Duodenal mucosa (tissue), 2 donors: ENCODE results near the gene CCNB1IP1.
"Not testable (repeated sequence)": the region's sequence is repeated elsewhere in the genome, so short reads cannot be mapped to it uniquely, and the experiment has no call there.

Experiments
- H3K27ac ChIP-seq: one replicate; pipeline ENCODE4 v1.7.0; 2013; ENCODE audit warnings: low read depth, low read length
- H3K27me3 ChIP-seq, 2 donors: one replicate each; pipeline ENCODE4 v1.7.0; 2013; ENCODE audit warnings: low read length in 2 of 2, control low read depth in 1 of 2; ENCODE audit not compliant: insufficient read depth in 2 of 2, control insufficient read depth in 1 of 2
- H3K36me3 ChIP-seq, 2 donors: one replicate each; pipeline ENCODE4 v1.7.0; 2013; ENCODE audit warnings: low read length in 2 of 2, control low read depth in 1 of 2; ENCODE audit not compliant: insufficient read depth in 2 of 2, control insufficient read depth in 1 of 2
- H3K4me1 ChIP-seq, 2 donors: one replicate each; pipeline ENCODE4 v1.7.0; 2013; ENCODE audit warnings: low read length in 2 of 2, control low read depth in 1 of 2; ENCODE audit not compliant: insufficient read depth in 2 of 2, control insufficient read depth in 1 of 2
- H3K4me3 ChIP-seq, 2 donors: one replicate each; pipeline ENCODE4 v1.7.0; 2013; ENCODE audit warnings: low read length in 2 of 2, low read depth in 1 of 2
- H3K9ac ChIP-seq, 2 donors: one replicate each; pipeline ENCODE4 v1.7.0; 2013; ENCODE audit warnings: low read length in 2 of 2, low read depth in 1 of 2
- H3K9me3 ChIP-seq, 2 donors: one replicate each; pipeline ENCODE4 v1.7.0; 2013; ENCODE audit warnings: low read length in 2 of 2, control low read depth in 1 of 2; ENCODE audit not compliant: control insufficient read depth in 1 of 2

The CCNB1IP1 gene

DNA sequence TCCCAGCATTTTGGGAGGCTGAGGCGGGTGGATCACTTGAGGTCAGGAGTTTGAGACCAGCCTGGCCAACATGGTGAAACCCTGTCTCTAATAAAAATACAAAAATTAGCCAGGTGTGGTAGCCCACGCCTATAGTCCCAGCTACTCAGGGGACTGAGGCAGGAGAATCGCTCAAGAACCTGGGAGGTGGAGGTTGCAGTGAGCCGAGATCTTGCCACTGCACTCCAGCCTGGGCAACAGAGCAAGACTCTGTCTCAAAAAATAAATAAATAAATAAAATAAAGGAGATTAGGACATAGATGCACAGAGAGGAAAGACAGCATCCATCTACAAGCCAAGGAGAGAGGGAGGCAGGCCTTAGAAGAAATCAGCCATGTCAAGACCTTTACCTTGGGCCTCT is 8.0 kb upstream of the CCNB1IP1 start:
- H3K4me3 ChIP-seq, H3K9me3 ChIP-seq, H3K36me3 ChIP-seq, H3K4me1 ChIP-seq, H3K27me3 ChIP-seq, H3K27ac ChIP-seq, H3K9ac ChIP-seq: not testable (repeated sequence)

DNA sequence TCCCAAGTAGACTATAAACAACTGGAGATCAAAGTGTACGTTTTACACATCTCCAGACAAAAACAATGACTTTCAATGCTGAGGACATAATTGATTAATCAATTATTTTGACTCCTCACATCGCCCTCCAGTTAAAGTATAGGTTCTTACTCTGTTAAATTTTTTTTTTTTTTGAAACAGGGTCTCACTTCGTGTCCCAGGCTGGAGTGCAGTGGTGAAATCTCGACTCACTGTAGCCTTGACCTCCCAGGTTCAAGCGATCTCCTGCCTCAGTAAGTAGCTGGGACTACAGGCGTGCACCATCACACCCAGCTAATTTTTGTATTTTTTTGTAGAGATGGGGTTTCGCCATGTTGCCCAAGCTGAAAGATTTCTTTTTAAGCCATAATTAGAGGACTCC is 938 bp upstream of the CCNB1IP1 start:
- no peak overlapping the region for H3K4me3 ChIP-seq
- no peak overlapping the region for H3K9ac ChIP-seq
- H3K36me3 ChIP-seq = no peaks in the 10 kb centered on the region
- H3K27ac ChIP-seq = no peak overlapping the region
- peaks cover 10 to 20% of the 10 kb centered on the region in 2 donors for H3K4me1 ChIP-seq
- no peaks in the 10 kb centered on the region for H3K9me3 ChIP-seq
- no peaks in the 10 kb centered on the region for H3K27me3 ChIP-seq

DNA sequence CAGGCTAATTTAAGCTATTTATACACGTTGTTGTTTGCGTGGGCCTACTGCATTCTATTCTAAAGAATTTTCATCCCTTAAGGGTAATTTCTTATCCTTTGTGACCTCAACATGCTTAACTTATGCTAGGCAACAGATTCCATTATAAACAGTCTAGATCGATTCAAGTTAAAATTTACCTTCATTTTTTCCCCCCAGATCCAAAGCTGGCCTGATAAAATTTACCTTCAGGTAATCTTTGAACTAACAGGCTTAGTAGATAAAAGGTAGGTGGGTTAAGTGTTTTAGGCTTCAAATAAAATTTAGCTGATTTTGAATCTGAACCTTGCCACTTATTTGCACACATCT is 389 bp upstream of the CCNB1IP1 start:
- Histone ChIP-seq H3K27ac (peak overlapping the region; percentile 49), H3K27me3 (no peaks in the 10 kb centered on the region), H3K4me1 (peaks cover 10 to 20% of the 10 kb centered on the region in 2 donors), H3K36me3 (peaks cover 0 to 3% of the 10 kb centered on the region in 2 donors), H3K9me3 (no peaks in the 10 kb centered on the region), H3K9ac (peak overlapping the region; percentile 69 to 89), H3K4me3 (peak overlapping the region; percentile 79 to 81)

DNA sequence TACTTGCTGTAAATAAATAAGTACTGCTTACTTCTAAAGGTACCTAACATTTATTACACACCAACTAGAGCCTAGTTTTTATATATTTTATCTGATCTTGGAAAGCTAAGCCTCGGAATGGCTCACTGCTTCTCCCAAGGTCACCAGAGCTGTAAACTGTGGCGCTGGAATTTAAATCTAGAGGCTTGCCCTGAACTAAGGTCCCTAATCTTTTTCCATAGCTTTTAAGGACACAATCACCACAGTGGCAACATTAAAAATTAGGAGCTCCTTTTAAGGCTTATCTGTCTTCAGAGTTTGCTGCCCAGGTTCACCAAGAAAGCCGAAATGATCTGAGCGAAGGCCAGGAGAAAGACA is 670 bp downstream of the CCNB1IP1 start:
- peaks cover 0 to 3% of the 10 kb centered on the region in 2 donors for H3K36me3 ChIP-seq
- H3K9me3 ChIP-seq = no peaks in the 10 kb centered on the region
- peaks cover 10 to 24% of the 10 kb centered on the region in 2 donors for H3K4me1 ChIP-seq
- H3K9ac ChIP-seq = peak overlapping the region; percentile 69 to 89
- H3K4me3 ChIP-seq = peak overlapping the region; percentile 79 to 81
- H3K27ac ChIP-seq = peak overlapping the region; percentile 49
- H3K27me3 ChIP-seq = no peaks in the 10 kb centered on the region

DNA sequence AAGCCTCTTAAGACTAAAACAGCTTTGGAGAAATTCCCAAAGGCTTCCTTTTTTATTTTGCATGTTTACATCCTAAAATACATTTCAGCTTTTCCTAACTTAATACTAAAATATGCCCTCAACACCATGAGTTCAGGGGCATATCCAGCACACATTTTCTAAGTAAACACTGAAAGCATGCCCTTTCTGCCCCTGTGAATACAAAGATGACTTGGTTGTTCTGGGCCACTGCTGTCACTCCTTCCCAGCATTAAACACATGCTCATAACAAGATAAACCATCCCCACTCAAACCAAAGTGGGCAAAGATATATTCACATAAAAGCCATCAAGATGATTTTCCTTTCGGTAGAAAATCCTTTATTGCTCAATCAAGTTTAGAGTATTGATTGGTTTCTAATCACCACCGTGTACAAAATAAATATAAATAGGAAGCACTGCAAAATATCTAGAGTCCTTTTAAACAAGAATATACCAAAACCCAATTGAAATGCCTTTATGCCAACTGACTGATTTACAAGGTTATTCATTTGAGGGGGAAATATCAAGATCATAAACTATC is 1.9 kb downstream of the CCNB1IP1 start:
- no peaks in the 10 kb centered on the region for H3K9me3 ChIP-seq
- no peak overlapping the region for H3K9ac ChIP-seq
- peaks cover 10 to 28% of the 10 kb centered on the region in 2 donors for H3K4me1 ChIP-seq
- peaks cover 0 to 8% of the 10 kb centered on the region in 2 donors for H3K36me3 ChIP-seq
- no peaks in the 10 kb centered on the region for H3K27me3 ChIP-seq
- H3K4me3 ChIP-seq = no peak overlapping the region
- H3K27ac ChIP-seq = no peak overlapping the region

DNA sequence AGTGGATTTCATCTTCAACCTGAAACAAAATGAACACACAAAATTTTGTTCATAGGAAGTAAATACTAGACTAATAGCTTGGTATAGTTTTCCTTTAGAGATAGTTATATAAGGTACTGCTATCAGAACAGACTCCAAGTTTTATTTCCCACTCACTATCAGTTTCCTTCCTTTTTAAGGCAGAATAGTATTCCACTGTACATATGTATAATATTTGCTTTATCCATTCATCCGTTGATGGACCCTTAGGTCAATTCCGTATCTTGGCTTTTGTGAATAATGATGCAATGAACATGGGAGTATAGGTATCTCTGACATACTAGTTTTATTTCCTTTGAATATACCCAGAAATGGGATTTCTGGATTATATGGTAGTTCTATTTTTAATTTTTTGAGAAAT is 3.7 kb downstream of the CCNB1IP1 start:
- no peaks in the 10 kb centered on the region for H3K9me3 ChIP-seq
- no peak overlapping the region for H3K9ac ChIP-seq
- H3K27ac ChIP-seq = no peak overlapping the region
- no peaks in the 10 kb centered on the region for H3K27me3 ChIP-seq
- H3K4me3 ChIP-seq = no peak overlapping the region
- H3K36me3 ChIP-seq = peaks cover 0 to 17% of the 10 kb centered on the region in 2 donors
- H3K4me1 ChIP-seq = peaks cover 10 to 28% of the 10 kb centered on the region in 2 donors

DNA sequence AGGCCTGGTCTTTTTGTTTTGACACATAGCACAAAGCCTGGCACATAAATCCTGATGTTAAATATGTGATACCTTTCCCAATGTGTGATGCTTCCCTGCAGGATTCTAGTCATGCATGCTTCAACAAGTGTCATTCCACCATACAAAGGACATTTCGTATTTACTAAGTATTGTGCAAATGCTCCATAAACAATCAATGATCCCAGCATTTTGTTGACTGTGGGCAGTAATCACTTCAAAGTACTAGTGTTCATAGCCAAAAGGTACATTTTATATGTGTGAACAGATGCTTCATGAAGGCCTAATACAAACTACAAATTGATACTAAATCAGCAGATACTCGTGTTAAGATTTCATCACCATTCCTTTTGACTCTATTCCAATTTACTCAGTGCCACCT is 4.4 kb downstream of the CCNB1IP1 start:
- no peaks in the 10 kb centered on the region for H3K9me3 ChIP-seq
- H3K27ac ChIP-seq = no peak overlapping the region
- H3K9ac ChIP-seq = no peak overlapping the region
- no peaks in the 10 kb centered on the region for H3K27me3 ChIP-seq
- H3K4me3 ChIP-seq = no peak overlapping the region
- H3K36me3 ChIP-seq = peaks cover 0 to 18% of the 10 kb centered on the region in 2 donors
- H3K4me1 ChIP-seq = peaks cover 10 to 27% of the 10 kb centered on the region in 2 donors

DNA sequence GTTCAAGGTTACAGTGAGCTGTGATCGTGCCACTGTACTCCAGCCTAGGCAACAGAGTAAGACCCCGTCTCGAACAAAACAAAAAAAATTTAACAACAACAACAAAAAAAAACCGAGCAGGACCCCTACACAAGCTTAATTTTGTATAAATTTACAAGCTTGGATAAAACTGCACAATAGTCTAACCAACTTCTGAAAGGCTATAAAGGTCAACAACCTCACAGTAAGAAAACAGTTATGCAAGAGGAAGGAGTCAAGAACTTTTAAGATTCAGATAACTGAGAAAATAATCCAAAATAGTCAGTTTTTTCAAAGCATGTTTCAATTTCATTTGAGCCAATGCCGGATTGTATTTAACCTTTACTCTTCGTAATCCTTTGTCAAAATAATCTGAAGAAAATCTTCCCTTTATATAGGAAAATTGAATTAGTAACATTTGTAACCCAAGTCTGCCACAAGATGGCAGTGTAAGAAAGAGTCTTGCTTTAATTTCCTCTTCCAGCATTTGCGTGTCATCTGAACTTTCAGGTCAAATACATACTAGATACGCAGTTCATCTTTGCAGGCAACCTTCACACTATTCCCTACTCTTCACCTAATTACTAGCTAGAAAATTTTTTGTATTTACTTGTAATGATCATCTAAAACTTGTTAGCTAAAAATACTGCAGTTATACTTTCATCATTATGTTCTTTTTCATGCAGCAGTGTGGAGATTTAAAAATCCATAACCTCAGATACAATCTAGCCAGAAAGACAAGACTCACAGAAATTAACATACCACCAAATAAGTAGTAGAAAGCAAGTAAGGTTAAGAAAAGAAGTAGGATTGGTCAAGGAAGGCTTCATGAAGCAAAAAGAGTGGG is 5.8 kb downstream of the CCNB1IP1 start:
- Histone ChIP-seq H3K9ac (no peak overlapping the region), H3K27ac (no peak overlapping the region), H3K4me1 (peaks cover 4 to 18% of the 10 kb centered on the region in 2 donors), H3K4me3 (no peak overlapping the region), H3K9me3 (no peaks in the 10 kb centered on the region), H3K36me3 (peaks cover 0 to 21% of the 10 kb centered on the region in 2 donors), H3K27me3 (no peaks in the 10 kb centered on the region)

DNA sequence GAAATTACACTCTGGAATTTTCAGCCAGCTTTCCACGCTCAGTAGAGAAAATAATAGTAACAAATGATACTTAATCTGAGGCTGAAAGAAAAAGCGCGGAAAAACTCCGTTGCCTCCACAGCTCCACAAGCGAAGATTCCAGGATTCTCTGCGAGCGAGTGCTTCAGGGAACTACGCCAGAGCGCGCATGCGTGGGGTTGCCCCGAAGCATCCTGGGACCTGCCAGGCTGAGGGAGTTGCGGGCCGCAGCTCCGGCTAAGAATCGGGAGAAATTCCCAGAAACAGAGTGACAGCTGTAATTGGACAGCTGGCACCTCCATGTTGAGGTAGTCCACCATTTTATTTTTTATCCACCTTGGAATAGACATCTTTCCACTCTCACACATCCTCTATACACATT is 15.4 kb downstream of the CCNB1IP1 start:
- H3K9ac ChIP-seq = no peak overlapping the region
- H3K9me3 ChIP-seq = no peaks in the 10 kb centered on the region
- no peak overlapping the region for H3K4me3 ChIP-seq
- peaks cover 5 to 46% of the 10 kb centered on the region in 2 donors for H3K36me3 ChIP-seq
- H3K4me1 ChIP-seq = no peaks in the 10 kb centered on the region
- no peak overlapping the region for H3K27ac ChIP-seq
- no peaks in the 10 kb centered on the region for H3K27me3 ChIP-seq

DNA sequence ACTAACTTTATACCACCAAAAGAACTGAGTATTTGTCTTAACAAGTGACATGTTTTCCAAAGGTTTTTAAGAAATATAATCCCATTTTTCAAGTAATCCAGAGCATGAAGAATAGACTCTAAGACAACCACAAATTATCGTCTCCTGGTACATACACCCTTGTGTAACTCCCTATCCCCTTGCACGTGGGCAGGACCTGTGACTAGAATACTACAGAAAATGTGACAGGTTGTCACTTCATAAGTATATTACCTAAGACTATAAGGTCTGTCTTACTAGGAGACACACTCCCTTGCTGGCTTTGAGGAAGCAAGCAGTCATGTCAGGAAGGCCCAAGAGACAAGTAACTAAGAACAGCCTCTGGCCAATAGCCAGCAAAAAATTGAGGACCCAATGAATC is 19.1 kb downstream of the CCNB1IP1 start:
- no peak overlapping the region for H3K27ac ChIP-seq
- no peak overlapping the region for H3K9ac ChIP-seq
- H3K4me1 ChIP-seq = no peaks in the 10 kb centered on the region
- peaks cover 5 to 46% of the 10 kb centered on the region in 2 donors for H3K36me3 ChIP-seq
- no peak overlapping the region for H3K4me3 ChIP-seq
- H3K9me3 ChIP-seq = no peaks in the 10 kb centered on the region
- H3K27me3 ChIP-seq = no peaks in the 10 kb centered on the region
